Tibial artery (tissue), 4 donors: ENCODE data around the gene PAQR7.

Source experiments
- DNase-seq, 2 donors: peaks; one replicate each; pipeline ENCODE4 v3.0.0-alpha.2; 2019
- H3K27ac ChIP-seq, 2 donors: fragments of 200-600 bp; sonication (generic) in 1 of 2; 1 replicate in 1 of 2; 2 replicates in 1 of 2; pipeline ENCODE4 v1.5.1; 2018 to 2019; ENCODE audit warnings: mild to moderate bottlenecking in 1 of 2
- H3K27me3 ChIP-seq, 2 donors: fragments of 200-600 bp; sonication (generic) in 1 of 2; one replicate each; pipeline versions ENCODE4 v1.5.1 to v1.6.0; 2016 to 2019
- H3K36me3 ChIP-seq, 3 donors: fragments of 200-600 bp; sonication (generic) in 2 of 3; one replicate each; pipeline ENCODE4 v1.5.1; 2016 to 2019; ENCODE audit warnings: mild to moderate bottlenecking in 2 of 3
- H3K4me1 ChIP-seq, 4 donors: fragments of 200-600 bp; sonication (generic) in 2 of 4; 1 replicate in 3 of 4; 2 replicates in 1 of 4; pipeline ENCODE4 v1.5.1; 2016 to 2019
- H3K4me3 ChIP-seq, 2 donors: fragments of 200-600 bp; sonication (generic) in 1 of 2; 1 replicate in 1 of 2; 2 replicates in 1 of 2; pipeline ENCODE4 v1.5.1; 2018 to 2019; ENCODE audit warnings: mild to moderate bottlenecking in 2 of 2
- H3K9me3 ChIP-seq, 3 donors: fragments of 200-600 bp; sonication (generic) in 1 of 3; one replicate each; pipeline ENCODE4 v1.5.1; 2016 to 2019
- CTCF ChIP-seq, 2 experiments: fragments of 200-600 bp in 1 of 2; fragments of 450-650 bp in 1 of 2; IDR thresholded peaks; one replicate each; pipeline ENCODE4 v1.5.1; 2017 to 2019; ENCODE audit warnings: antibody characterized with exemption in 2 of 2, mild to moderate bottlenecking in 1 of 2, moderate library complexity in 1 of 2
- intact Hi-C: fragments of 100-400 bp; cut with DNase I; formaldehyde crosslinking; loops from one replicate; pipeline ENCODE4 v1.15.0; 2023; ENCODE audit warnings: low total_unique reads

Gene PAQR7

GRCh38 chr1:25875154-25875855 lies at the start of gene PAQR7:
PAQR7 (minus strand) TSS chr1:25875708; CDS start chr1:25863839, 11,869 bp downstream.
- intact Hi-C loops, result no loop called here
- peak within 1 kb of the TSS; percentile 73 to 77 for H3K4me3 ChIP-seq
- peaks cover 0 to 30% (median 18%) of the 10 kb centered on the region in 4 donors for H3K4me1 ChIP-seq
- H3K36me3 ChIP-seq, result peaks cover 0 to 2% (median 2%) of the 10 kb centered on the region in 3 donors
- peak within 1 kb of the TSS; percentile 76 to 88 for H3K27ac ChIP-seq
- H3K27me3 ChIP-seq, result no peaks in the 10 kb centered on the region
- TF ChIP-seq CTCF (IDR thresholded peaks at IDR 0.05), result no peak
- no peaks in the 10 kb centered on the region for H3K9me3 ChIP-seq
- peak; percentile 80 to 88 for DNase-seq

GRCh38 chr1:25924454-25924853 lies 48.9 kb upstream of the PAQR7 start:
- no peaks in the 10 kb centered on the region for H3K9me3 ChIP-seq
- no peak for TF ChIP-seq CTCF (IDR thresholded peaks at IDR 0.05)
- no peak for DNase-seq
- peaks cover 0 to 20% (median 17%) of the 10 kb centered on the region in 4 donors for H3K4me1 ChIP-seq
- peaks cover 0 to 7% of the 10 kb centered on the region in 2 donors for H3K27me3 ChIP-seq
- no peak overlapping the region for H3K4me3 ChIP-seq
- no peaks in the 10 kb centered on the region for H3K36me3 ChIP-seq
- H3K27ac ChIP-seq, result no peak overlapping the region
- intact Hi-C loops, result no loop called here

GRCh38 chr1:25922971-25923552 lies 47.6 kb upstream of the PAQR7 start:
- no peaks in the 10 kb centered on the region for H3K36me3 ChIP-seq
- peak in 1 of 2 donors; percentile 21 for DNase-seq
- no peak for TF ChIP-seq CTCF (IDR thresholded peaks at IDR 0.05)
- H3K4me3 ChIP-seq, result peak overlapping the region; percentile 50 to 66
- H3K9me3 ChIP-seq, result no peaks in the 10 kb centered on the region
- peaks cover 0 to 7% of the 10 kb centered on the region in 2 donors for H3K27me3 ChIP-seq
- H3K27ac ChIP-seq, result peak overlapping the region; percentile 65 to 81
- peaks cover 0 to 20% (median 17%) of the 10 kb centered on the region in 4 donors for H3K4me1 ChIP-seq
- intact Hi-C loops, result no loop called here

- Histone ChIP-seq H3K36me3 (no peaks in the 10 kb centered on the region), H3K4me1 (peaks cover 0 to 20% (median 17%) of the 10 kb centered on the region in 4 donors), H3K27me3 (peaks cover 0 to 6% of the 10 kb centered on the region in 2 donors), H3K4me3 (peak overlapping the region; percentile 50 to 66), H3K9me3 (no peaks in the 10 kb centered on the region), H3K27ac (peak overlapping the region; percentile 65 to 81)
- peak in 1 of 2 donors; percentile 69 for DNase-seq
- TF ChIP-seq CTCF (IDR thresholded peaks at IDR 0.05), result no peak
- intact Hi-C loops, result no loop called here
Observed at GRCh38 chr1:25922056-25922970, 46.8 kb upstream of the PAQR7 start.

GRCh38 chr1:25918615-25919014 lies 43.1 kb upstream of the PAQR7 start:
- Histone ChIP-seq H3K36me3 (no peaks in the 10 kb centered on the region), H3K4me3 (no peak overlapping the region), H3K4me1 (peaks cover 0 to 18% (median 16%) of the 10 kb centered on the region in 4 donors), H3K27ac (no peak overlapping the region), H3K9me3 (no peaks in the 10 kb centered on the region), H3K27me3 (no peaks in the 10 kb centered on the region)
- intact Hi-C loops, result no loop called here
- TF ChIP-seq CTCF (IDR thresholded peaks at IDR 0.05), result no peak
- no peak for DNase-seq
